ENCODE results near the gene AP2M1.
"Not testable (repeated sequence)": the region's sequence is repeated elsewhere in the genome, so short reads cannot be mapped to it uniquely, and the experiment has no call there.

The AP2M1 gene

GRCh38 chr3:184174646-184175492 lies at the start of gene AP2M1:
Gene AP2M1, plus strand, starts transcription at chr3:184174855. Its CDS starts 2,139 bp downstream, at chr3:184176994.
- peak; percentile 98 for DNase-seq

DNA sequence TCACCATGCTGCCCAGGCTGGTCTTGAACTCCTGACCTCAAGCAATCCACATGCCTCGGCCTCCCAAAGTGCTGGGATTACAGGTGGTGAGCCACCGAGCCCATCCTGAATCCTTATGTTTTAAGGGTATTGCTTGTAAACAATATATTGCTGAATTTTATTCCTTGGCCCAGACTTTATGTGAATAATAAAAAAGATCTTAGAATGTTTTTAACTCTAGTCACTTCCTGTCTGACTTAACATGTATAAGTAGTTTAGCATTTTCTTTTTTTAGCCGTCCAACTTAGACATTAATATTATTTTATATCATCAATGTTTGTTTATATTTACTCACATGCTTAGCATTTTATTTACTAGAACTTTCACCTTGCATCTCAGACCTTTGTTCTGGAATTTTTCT lies 48.6 kb upstream of the AP2M1 start:
- DNase-seq = no peak

- DNase-seq = no peak
Observed at GRCh38 chr3:184129012-184129411, 45.6 kb upstream of the AP2M1 start.

GRCh38 chr3:184132945-184133344 lies 41.7 kb upstream of the AP2M1 start:
- no peak for DNase-seq

GRCh38 chr3:184133840-184134745 lies 40.6 kb upstream of the AP2M1 start:
- peak; percentile 58 for DNase-seq

- DNase-seq = no peak
Observed at GRCh38 chr3:184134746-184135148, 39.9 kb upstream of the AP2M1 start.

DNA sequence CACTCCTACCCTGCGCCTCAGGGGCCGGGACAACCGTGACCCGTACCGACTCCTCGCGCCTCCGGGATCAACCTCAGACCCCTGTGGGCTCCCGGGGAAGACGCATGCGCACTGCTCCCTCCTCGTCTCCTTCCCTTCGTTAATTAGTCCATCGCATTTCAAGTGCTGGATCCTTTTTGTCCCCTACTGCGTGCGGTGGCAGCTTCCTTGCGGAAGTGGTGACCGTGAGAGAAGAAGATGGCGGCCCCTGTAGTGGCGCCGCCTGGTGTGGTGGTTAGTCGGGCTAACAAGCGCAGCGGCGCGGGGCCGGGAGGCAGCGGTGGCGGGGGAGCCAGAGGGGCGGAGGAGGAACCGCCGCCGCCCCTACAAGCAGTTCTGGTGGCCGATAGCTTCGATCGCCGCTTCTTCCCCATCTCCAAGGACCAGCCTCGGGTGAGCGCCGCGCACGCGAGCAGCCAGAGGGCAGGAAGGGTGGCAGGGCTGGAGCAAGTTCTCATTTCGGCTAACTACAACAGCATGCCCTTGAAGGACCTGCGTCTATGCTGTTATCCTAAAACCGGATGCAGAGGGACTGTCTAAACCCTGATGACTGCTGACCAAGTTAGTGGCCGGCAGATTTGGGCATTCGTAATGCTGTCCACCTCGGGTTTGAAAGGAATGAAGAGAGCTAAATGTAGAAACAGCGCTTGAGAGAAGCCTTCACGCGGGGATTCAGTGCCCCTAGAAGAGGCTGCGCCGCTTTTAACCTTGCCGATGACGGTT lies 39.3 kb upstream of the AP2M1 start, which contains the start of gene EIF2B5:
EIF2B5 (plus strand) TSS at position 210 of the 762 bp plus-strand sequence; CDS start at position 238, 28 bp downstream.
- peak; percentile 93 for DNase-seq

- no peak for DNase-seq
Observed at GRCh38 chr3:184135911-184136260, 38.8 kb upstream of the AP2M1 start.

GRCh38 chr3:184140436-184140835 lies 34.2 kb upstream of the AP2M1 start:
- no peak for DNase-seq

DNA sequence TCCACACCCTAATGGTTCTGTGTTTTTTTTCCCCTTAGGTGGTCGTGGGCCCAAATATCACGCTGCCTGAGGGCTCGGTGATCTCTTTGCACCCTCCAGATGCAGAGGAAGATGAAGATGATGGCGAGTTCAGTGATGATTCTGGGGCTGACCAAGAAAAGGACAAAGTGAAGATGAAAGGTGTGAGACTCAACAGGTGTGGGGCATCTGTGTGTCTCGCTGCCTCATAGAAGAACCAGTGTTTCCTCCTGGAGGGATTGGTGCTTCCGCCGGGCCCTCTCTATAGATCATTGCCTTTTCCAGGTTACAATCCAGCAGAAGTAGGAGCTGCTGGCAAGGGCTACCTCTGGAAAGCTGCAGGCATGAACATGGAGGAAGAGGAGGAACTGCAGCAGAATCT lies 32.5 kb upstream of the AP2M1 start:
- no peak for DNase-seq

- DNase-seq = no peak
Observed at GRCh38 chr3:184143327-184143726, 31.3 kb upstream of the AP2M1 start.

DNA sequence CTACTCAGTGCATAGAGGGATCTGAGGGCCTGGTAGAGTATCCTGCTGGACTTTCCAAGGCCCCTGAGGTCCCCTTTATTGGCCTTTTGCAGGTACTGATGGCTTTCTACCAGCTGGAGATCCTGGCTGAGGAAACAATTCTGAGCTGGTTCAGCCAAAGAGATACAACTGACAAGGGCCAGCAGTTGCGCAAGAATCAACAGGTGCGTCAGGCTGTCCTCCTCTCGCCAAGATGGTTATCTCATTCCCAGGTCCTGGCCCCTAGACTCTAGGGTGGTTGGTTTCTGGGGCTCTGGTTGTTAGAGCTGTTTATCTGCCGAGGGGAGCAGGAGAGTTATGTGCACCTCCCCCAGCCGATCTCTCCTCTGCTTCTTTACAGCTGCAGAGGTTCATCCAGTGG lies 30.1 kb upstream of the AP2M1 start:
- DNase-seq = no peak

DNA sequence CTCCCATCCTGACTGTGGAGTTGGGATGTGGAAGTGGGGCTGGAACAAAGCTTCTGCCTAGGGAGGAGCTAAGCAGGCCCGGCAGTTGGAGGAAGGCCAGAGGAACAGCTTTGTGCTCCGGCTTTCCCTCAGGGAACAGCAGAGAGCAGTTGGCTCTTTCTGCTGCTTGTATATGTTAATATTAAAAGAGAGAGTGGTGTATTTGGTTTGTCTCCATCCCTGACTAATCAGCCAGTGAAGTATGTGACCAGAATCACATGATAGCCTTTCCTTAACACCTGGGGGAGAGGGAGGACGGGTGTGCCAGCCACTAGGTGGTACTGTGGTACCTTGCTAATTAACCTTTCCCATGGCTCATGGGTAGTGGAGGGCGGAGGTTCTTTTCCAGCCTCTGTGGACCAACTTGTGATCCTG lies 29.5 kb upstream of the AP2M1 start:
- DNase-seq = no peak

DNA sequence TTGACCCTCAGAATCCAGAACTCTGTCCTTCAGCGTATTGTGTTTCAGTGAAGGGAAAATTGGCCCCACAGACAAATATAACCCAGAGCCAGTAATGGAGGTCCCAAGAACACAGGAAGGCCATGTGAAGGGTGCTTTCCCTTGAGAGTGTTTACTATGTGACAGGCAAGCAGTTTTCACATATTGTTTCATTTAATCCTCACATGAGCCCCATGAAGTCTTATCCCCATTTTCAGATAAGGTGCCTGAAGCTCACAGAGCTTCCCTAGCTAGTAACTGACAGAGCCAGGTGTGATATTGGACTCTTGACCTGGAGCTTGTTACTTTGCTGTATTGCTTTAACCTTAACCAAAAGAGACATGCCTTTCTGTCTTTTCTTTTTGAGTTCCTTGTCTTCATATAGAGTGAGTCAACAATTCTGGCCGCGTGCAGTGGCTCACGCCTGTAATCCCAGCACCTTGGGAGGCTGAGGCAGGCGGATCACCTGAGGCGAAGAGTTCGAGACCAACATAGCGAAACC lies 28.8 kb upstream of the AP2M1 start:
- DNase-seq = no peak

DNA sequence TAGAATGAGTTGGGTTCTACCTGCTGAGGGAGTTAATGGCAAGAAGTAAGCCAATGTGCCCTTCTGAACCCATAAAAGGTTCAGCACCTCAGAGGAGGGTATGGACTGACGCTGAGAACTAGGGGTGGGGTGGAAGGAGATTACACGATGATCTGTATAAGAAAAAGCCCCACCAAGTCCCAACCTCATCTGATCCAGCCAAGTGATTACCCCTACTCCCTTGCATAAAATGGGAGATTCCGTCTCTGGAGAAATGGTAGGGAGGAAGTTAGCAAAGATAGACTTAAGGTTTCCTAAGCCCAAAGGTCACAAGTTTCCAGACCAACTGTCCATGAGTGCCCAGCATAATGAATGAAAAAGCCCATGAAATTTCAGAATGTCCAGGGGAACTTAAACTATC lies 26.6 kb upstream of the AP2M1 start:
- no peak for DNase-seq

DNA sequence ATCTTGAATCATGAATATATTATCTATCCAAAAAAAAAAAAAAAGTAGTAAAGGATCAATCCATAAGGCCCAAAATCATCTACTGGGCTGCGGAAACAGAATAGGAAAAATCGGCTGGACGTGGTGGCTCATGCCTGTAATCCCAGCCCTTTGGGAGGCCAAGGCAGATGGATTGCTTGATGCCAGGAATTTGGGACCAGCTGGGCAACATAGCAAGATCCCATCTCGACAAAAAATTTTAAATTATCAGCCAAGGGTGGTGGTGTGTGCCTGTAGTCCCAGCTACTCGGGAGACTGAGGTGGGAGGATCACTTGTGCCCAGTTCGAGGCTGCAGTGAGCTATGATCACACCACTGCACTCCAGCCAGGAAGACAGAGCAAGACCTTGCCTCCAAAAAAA lies 25.5 kb upstream of the AP2M1 start:
- no peak for DNase-seq

DNA sequence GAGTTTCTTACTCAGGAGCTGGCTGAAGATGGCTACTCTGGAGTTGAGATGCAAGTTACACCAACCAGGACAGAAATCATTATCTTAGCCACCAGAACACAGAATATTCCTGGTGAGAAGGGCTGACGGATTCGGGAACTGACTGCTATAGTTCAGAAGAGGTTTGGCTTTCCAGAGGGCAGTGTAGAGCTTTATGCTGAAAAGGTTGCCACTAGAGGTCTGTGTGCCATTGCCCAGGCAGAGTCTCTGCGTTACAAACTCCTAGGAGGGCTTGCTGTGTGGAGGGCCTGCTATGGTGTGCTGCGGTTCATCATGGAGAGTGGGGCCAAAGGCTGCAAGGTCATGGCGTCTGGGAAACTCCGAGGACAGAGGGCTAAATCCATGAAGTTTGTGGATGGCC lies 24.9 kb upstream of the AP2M1 start:
- DNase-seq = not testable (repeated sequence)

- DNase-seq = peak; percentile 41
Observed at GRCh38 chr3:184154885-184155643, 19.6 kb upstream of the AP2M1 start, which contains the start of gene DVL3. Gene DVL3, plus strand, starts transcription at chr3:184155377. Its CDS starts 259 bp downstream, at chr3:184155636.

- DNase-seq = no peak
Observed at GRCh38 chr3:184155644-184156521, 18.8 kb upstream of the AP2M1 start.

DNA sequence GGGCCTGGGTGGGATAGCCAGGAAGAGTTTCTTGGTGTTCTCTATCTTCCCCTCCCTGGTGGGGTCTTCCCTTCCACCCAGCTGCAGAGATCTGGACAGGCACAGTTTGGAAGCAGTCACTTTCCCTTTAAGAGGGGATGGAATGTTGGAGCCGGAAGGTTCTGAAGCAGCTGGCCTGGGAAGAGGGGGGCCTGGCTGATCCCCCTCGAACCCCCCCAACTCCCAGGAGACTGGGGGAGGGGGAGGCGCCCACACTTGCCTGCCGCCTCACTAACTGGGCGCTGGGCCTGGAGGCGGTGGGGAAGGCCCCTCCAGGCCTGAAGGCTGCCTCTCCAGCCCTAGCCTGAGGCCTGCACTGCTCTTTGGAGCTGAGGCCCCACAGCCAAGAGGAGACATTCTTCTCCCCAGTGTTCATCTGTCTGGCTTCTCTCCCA lies 18.1 kb upstream of the AP2M1 start:
- DNase-seq = peak; percentile 18

GRCh38 chr3:184157206-184157605 lies 17.4 kb upstream of the AP2M1 start:
- no peak for DNase-seq

Measured in NCI-H1092 (cell line).